ENCODE results near the gene GOLGA8R. TPM values are rescaled to one million over a fixed set of nuclear protein-coding genes. Genes with fewer than 3 reads are reported as not detected.
"Not testable (repeated sequence)": the region's sequence is repeated elsewhere in the genome, so short reads cannot be mapped to it uniquely, and the experiment has no call there.

Gene GOLGA8R
- 5.8 TPM for total RNA-seq

- not testable (repeated sequence) for DNase-seq (ENCODE audit: low spot score)
These were observed at the start of gene GOLGA8R for GRCh38 chr15:30414160-30414559. GOLGA8R (minus strand) TSS chr15:30414260; CDS start chr15:30414162, 98 bp downstream.

- DNase-seq (ENCODE audit: low spot score) = not testable (repeated sequence)
These were observed 49.8 kb upstream of the GOLGA8R start for GRCh38 chr15:30463849-30464248.

- not testable (repeated sequence) for DNase-seq (ENCODE audit: low spot score)
These were observed 48.1 kb upstream of the GOLGA8R start for GRCh38 chr15:30462176-30462575.

GRCh38 chr15:30452702-30453101 is 38.6 kb upstream of the GOLGA8R start:
- not testable (repeated sequence) for DNase-seq (ENCODE audit: low spot score)

GRCh38 chr15:30438348-30438747 is 24.3 kb upstream of the GOLGA8R start:
- not testable (repeated sequence) for DNase-seq (ENCODE audit: low spot score)

GRCh38 chr15:30435878-30436277 is 21.8 kb upstream of the GOLGA8R start:
- not testable (repeated sequence) for DNase-seq (ENCODE audit: low spot score)

GRCh38 chr15:30420723-30421122 is 6.7 kb upstream of the GOLGA8R start:
- not testable (repeated sequence) for DNase-seq (ENCODE audit: low spot score)

- peak; percentile 9 for DNase-seq (ENCODE audit: low spot score)
These were observed 6.4 kb downstream of the GOLGA8R start for GRCh38 chr15:30407636-30408035.

- DNase-seq (ENCODE audit: low spot score) = peak; percentile 49
These were observed 15.1 kb downstream of the GOLGA8R start for GRCh38 chr15:30398988-30399387.

- not testable (repeated sequence) for DNase-seq (ENCODE audit: low spot score)
These were observed 20.4 kb downstream of the GOLGA8R start for GRCh38 chr15:30393664-30393991.

GRCh38 chr15:30392766-30393663 is 21.0 kb downstream of the GOLGA8R start, which contains the start of gene CHRFAM7A:
CHRFAM7A (minus strand) TSS chr15:30393540; CDS start chr15:30383351, 10,189 bp downstream.
- DNase-seq (ENCODE audit: low spot score) = not testable (repeated sequence)

- DNase-seq (ENCODE audit: low spot score) = not testable (repeated sequence)
These were observed 27.7 kb downstream of the GOLGA8R start for GRCh38 chr15:30386318-30386887.

- not testable (repeated sequence) for DNase-seq (ENCODE audit: low spot score)
These were observed 37.0 kb downstream of the GOLGA8R start for GRCh38 chr15:30377082-30377413.

GRCh38 chr15:30376375-30377081 is 37.5 kb downstream of the GOLGA8R start:
- not testable (repeated sequence) for DNase-seq (ENCODE audit: low spot score)

GRCh38 chr15:30375872-30376271 is 38.2 kb downstream of the GOLGA8R start:
- not testable (repeated sequence) for DNase-seq (ENCODE audit: low spot score)

GRCh38 chr15:30374862-30375261 is 39.2 kb downstream of the GOLGA8R start:
- not testable (repeated sequence) for DNase-seq (ENCODE audit: low spot score)

GRCh38 chr15:30368271-30368670 is 45.8 kb downstream of the GOLGA8R start:
- not testable (repeated sequence) for DNase-seq (ENCODE audit: low spot score)

GRCh38 chr15:30367246-30367645 is 46.8 kb downstream of the GOLGA8R start:
- not testable (repeated sequence) for DNase-seq (ENCODE audit: low spot score)

- DNase-seq (ENCODE audit: low spot score) = not testable (repeated sequence)
These were observed 52.7 kb downstream of the GOLGA8R start for GRCh38 chr15:30361404-30361803.

GRCh38 chr15:30360990-30361389 is 53.1 kb downstream of the GOLGA8R start:
- DNase-seq (ENCODE audit: low spot score) = not testable (repeated sequence)

GRCh38 chr15:30355043-30355442 is 59.0 kb downstream of the GOLGA8R start:
- DNase-seq (ENCODE audit: low spot score) = not testable (repeated sequence)

Measured in mucosa of gallbladder (tissue), 1 donor.